GM12875 (cell line): ENCODE data around the gene ADAMTS12.

ENCODE experiments used
- H3K4me3 ChIP-seq: one replicate; pipeline ENCODE4 v1.5.1; 2011; ENCODE audit warnings: low read depth, low read length, control low read depth
- TF ChIP-seq, protein P1 (sequence below): IDR thresholded peaks from 2 replicates; pipeline ENCODE4 v1.5.1; 2011; ENCODE audit warnings: low read depth, mild to moderate bottlenecking, control low read depth, inconsistent platforms, low read length, moderate library complexity, borderline replicate concordance; ENCODE audit not compliant: insufficient read depth

Gene ADAMTS12

GRCh38 chr5:33766023-33766422 lies 125.8 kb downstream of the ADAMTS12 start:
- no peak overlapping the region for H3K4me3 ChIP-seq
- TF ChIP-seq, protein P1, sequence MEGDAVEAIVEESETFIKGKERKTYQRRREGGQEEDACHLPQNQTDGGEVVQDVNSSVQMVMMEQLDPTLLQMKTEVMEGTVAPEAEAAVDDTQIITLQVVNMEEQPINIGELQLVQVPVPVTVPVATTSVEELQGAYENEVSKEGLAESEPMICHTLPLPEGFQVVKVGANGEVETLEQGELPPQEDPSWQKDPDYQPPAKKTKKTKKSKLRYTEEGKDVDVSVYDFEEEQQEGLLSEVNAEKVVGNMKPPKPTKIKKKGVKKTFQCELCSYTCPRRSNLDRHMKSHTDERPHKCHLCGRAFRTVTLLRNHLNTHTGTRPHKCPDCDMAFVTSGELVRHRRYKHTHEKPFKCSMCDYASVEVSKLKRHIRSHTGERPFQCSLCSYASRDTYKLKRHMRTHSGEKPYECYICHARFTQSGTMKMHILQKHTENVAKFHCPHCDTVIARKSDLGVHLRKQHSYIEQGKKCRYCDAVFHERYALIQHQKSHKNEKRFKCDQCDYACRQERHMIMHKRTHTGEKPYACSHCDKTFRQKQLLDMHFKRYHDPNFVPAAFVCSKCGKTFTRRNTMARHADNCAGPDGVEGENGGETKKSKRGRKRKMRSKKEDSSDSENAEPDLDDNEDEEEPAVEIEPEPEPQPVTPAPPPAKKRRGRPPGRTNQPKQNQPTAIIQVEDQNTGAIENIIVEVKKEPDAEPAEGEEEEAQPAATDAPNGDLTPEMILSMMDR, result no peak

DNA sequence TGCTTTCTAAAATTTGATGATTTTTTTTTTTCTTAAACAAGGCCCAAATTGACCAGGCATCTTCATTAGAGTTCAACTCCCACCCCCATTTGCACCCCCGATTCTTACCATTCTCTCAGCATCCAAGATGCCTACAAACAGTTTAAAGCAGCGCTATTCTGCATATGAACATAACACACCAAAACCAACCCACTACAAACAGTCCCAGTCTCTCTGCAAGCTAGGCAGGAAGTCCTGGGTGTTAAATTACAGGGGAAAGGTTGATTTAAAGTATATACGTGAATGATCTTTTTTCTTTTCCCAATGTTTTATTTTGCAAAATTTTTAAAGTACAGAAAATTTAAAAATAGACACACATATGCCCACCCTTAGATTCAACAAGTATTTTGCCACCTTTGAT lies 127.0 kb downstream of the ADAMTS12 start:
- TF ChIP-seq, protein P1, result no peak
- H3K4me3 ChIP-seq, result no peak overlapping the region

- H3K4me3 ChIP-seq, result no peak overlapping the region
- TF ChIP-seq, protein P1, result no peak
These were observed 128.4 kb downstream of the ADAMTS12 start for GRCh38 chr5:33763435-33763834.

DNA sequence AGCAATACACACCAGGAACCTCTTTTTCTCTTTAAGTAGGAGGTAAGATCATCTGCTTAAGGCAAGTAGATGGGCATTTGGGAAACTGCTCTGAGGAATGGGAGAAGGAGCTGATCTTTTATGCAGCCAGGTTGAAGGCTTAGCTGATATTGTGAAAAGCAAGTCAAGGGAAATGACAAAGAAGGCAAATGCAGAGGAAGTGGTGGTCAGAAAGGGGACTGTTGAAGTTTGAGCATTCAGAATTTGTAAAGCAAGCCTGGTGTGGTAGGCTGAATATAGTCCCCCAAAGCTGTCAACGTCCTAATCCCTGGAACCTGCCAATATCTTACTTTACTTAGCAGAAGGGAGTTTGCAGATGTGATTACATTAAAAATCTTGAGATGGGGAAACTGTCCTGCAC lies 128.9 kb downstream of the ADAMTS12 start:
- TF ChIP-seq, protein P1, result no peak
- no peak overlapping the region for H3K4me3 ChIP-seq

- no peak overlapping the region for H3K4me3 ChIP-seq
- TF ChIP-seq, protein P1, result no peak
These were observed 130.7 kb downstream of the ADAMTS12 start for GRCh38 chr5:33761139-33761538.

- no peak overlapping the region for H3K4me3 ChIP-seq
- TF ChIP-seq, protein P1, result no peak
These were observed 133.1 kb downstream of the ADAMTS12 start for GRCh38 chr5:33758737-33759136.

GRCh38 chr5:33756491-33756890 lies 135.3 kb downstream of the ADAMTS12 start:
- TF ChIP-seq, protein P1, result no peak
- H3K4me3 ChIP-seq, result no peak overlapping the region
